NCI-H345 treated with DMSO at 0.1 percent for 48 hours (cell line): ENCODE data around the gene IGFN1.
A peak's percentile ranks its signal among the peaks of the same experiment; 100 is the strongest.

Experiments used
- DNase-seq: peaks from one replicate; lab custom pipeline; 2025; ENCODE audit not compliant: unreplicated experiment; lab: John Stamatoyannopoulos, UW

IGFN1 gene

DNA sequence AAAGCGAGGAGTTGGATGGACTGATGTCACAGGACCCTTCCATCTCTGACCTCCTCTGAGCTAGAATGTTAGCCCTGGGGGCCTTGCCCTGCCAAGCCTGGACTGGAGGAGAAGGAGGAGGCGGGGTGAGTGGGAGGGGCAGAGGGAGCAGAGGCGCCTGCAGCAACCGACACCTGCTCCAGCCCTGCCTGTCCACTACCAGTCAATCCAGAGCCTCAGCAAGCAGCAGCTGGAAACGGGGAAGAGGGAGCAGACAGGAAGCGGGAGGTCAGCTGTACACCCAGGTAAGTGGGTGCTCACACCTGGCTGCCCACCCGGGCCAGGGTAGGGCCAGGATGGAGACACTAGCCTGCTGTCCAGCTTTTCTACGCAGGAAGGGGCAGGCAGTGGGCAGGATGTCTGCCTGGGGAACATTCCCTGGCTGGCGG is at the start of gene IGFN1:
Gene IGFN1, plus strand, starts transcription at position 201 of the 428 bp plus-strand sequence. CDS start 2,470 bp downstream, outside the sequence.
- no peak for DNase-seq

GRCh38 chr1:201140941-201141260 is 49.7 kb upstream of the IGFN1 start:
- DNase-seq = no peak

GRCh38 chr1:201141418-201141817 is 49.2 kb upstream of the IGFN1 start:
- DNase-seq = no peak

GRCh38 chr1:201142011-201142848 is 48.4 kb upstream of the IGFN1 start:
- no peak for DNase-seq

GRCh38 chr1:201142849-201143725 is 47.5 kb upstream of the IGFN1 start:
- DNase-seq = no peak

GRCh38 chr1:201143726-201144635 is 46.6 kb upstream of the IGFN1 start:
- DNase-seq = no peak

DNA sequence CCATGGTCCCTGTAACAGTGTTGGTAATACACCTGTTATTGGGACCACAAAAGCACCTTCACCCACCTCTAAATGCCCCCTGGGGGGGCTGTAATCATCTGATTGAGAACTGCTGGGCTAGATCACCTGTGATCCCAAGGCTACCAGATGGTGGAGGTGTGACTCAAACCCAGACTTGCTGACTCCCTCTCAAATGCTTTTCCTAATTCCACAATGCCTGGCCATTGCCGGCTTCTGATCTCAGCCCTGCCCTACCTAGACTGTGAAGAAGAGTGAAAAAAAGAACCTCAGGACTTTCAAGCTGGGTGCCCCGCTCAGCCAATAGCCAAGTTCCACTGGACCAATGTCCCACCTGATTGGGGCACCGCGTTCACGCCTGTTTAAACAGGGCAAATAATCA is 45.9 kb upstream of the IGFN1 start:
- no peak for DNase-seq

- DNase-seq = no peak
These were observed 45.5 kb upstream of the IGFN1 start for GRCh38 chr1:201145132-201145531.

GRCh38 chr1:201145816-201146215 is 44.8 kb upstream of the IGFN1 start:
- no peak for DNase-seq

- no peak for DNase-seq
These were observed 43.8 kb upstream of the IGFN1 start for GRCh38 chr1:201146626-201147390.

GRCh38 chr1:201147396-201148015 is 43.1 kb upstream of the IGFN1 start:
- DNase-seq = no peak

DNA sequence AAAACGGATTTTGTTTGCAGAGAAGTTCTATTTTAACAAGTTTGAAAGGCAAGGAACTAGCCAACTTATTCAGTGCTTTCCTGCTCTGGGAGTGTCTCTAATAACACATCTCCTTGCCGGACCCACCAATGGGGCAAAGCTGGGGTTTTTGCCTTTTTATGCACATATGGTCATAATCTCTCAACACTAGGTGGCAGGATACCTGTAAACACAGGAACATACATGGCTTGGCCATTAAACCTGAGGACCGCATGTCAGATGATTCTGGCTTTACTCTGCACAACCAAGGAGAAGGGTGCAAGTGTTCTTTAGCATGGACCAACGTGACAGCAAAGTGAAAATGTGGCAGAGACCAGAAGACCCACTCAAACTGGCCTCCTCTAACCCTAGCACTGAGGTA is 41.2 kb upstream of the IGFN1 start:
- DNase-seq = no peak

DNA sequence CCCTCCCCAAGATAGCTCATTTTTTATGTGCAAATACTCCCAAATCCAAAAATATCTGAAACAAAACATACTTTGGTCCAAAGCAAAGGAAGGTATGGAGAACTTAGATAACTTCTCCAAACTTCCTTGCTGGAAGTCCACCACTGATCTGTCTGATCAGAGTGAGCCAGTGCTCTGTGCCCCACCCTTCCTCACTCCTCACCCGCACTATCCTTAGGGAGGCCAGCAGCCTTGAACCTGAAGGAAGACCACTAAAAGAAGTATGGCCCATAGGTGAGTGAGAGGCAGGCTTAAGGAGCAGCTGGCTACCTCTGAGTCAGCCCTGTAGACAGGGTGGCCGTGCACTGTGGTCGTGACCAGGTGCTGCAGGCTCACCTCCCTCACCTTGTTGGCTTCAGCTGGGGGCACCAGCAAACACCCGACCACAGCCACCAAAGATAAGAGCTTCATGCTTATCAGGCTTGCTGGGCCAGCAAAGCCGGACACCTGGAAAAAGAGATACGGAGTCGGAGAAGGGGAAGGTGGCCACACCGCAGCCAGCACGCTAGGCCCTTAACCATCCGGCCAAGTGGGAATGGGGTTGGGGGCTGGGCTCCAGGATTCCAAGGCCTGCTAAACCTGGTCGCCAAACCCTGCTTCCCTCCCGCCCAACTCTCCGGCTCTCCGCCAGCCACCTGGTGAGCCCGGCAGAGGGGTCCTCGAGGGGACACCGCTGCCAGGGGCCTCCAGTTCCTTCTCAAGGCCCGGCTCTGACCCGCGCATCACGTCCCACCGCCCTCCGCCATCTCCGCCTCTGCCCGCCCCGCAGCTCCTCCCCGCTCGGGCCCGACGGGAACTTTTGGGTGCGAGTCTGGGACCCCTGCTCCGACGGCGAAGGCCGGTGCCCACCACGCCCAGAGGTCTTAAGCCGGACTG is 36.9 kb upstream of the IGFN1 start:
- DNase-seq = no peak

- peak; percentile 93 for DNase-seq
These were observed 36.0 kb upstream of the IGFN1 start, which contains the start of gene TMEM9 for GRCh38 chr1:201154389-201155165. Gene TMEM9, minus strand, starts transcription at chr1:201154474. Its CDS starts 551 bp downstream, at chr1:201153923.

DNA sequence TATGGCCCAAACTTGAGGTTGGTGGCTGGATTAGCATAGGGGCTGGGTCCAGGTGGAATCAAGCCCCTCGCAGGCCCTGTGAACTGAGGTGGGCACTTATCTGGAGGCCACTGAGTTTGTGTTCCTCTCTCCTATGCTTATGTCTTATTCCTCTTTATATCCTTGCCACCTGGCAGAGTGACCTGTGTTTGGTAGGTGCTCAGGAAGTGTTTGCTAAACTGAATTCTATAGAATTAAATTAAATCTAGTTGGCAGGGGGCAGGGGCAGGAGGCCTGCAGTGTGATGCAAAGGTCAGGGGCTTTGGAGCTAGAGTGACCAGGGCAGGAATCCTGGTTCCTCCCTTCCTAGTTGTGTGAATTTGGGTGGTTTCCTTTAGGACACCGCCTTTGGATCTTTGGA is 35.3 kb upstream of the IGFN1 start:
- DNase-seq = no peak

GRCh38 chr1:201156346-201156745 is 34.3 kb upstream of the IGFN1 start:
- no peak for DNase-seq

- no peak for DNase-seq
These were observed 33.8 kb upstream of the IGFN1 start for GRCh38 chr1:201156819-201157218.

GRCh38 chr1:201157949-201158348 is 32.7 kb upstream of the IGFN1 start:
- no peak for DNase-seq
